Cardiac fibroblast (primary cell): Measurements from ENCODE around the gene SESTD1.

Experiments used
- DNase-seq, 2 donors: peaks; one replicate each; pipeline versions ENCODE4 v3.0.0 to v3.0.0-alpha.2; 2010; ENCODE audit warnings: low read depth in 2 of 2
- H3K4me3 ChIP-seq, 2 donors: replicated peaks in 1 of 2; 1 replicate in 1 of 2; 2 replicates in 1 of 2; pipeline ENCODE4 v1.5.1; 2011; ENCODE audit warnings: low read depth in 2 of 2, low read length in 2 of 2, mild to moderate bottlenecking in 2 of 2, moderate library complexity in 1 of 2
- TF ChIP-seq, protein P1 (sequence below): IDR thresholded peaks from one replicate; pipeline ENCODE4 v1.5.1; 2011; ENCODE audit warnings: low read depth, mild to moderate bottlenecking, low read length, inconsistent platforms

SESTD1 gene

DNA sequence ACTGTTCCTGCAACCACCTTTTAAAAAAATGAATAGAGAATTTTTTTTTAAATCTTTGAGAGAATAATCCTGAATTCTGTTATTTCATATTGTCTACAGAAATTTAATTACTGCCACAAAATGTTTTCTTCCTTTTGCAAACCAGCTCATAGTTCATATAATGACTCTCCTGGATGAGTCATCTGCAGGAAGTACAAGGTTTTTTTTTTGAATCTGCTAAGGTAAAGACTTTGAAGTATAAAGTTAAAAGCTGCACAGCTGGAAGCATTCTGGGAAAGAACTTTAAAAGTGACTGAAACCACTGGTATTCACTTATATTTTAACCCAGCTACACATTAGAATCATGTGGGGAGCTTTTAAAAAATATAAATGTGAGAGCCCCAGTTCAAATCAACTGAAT lies 25.4 kb downstream of the SESTD1 start:
- H3K4me3 ChIP-seq, result no peak overlapping the region
- TF ChIP-seq, protein P1, sequence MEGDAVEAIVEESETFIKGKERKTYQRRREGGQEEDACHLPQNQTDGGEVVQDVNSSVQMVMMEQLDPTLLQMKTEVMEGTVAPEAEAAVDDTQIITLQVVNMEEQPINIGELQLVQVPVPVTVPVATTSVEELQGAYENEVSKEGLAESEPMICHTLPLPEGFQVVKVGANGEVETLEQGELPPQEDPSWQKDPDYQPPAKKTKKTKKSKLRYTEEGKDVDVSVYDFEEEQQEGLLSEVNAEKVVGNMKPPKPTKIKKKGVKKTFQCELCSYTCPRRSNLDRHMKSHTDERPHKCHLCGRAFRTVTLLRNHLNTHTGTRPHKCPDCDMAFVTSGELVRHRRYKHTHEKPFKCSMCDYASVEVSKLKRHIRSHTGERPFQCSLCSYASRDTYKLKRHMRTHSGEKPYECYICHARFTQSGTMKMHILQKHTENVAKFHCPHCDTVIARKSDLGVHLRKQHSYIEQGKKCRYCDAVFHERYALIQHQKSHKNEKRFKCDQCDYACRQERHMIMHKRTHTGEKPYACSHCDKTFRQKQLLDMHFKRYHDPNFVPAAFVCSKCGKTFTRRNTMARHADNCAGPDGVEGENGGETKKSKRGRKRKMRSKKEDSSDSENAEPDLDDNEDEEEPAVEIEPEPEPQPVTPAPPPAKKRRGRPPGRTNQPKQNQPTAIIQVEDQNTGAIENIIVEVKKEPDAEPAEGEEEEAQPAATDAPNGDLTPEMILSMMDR, result no peak
- DNase-seq, result peak in 1 of 2 donors; percentile 49

DNA sequence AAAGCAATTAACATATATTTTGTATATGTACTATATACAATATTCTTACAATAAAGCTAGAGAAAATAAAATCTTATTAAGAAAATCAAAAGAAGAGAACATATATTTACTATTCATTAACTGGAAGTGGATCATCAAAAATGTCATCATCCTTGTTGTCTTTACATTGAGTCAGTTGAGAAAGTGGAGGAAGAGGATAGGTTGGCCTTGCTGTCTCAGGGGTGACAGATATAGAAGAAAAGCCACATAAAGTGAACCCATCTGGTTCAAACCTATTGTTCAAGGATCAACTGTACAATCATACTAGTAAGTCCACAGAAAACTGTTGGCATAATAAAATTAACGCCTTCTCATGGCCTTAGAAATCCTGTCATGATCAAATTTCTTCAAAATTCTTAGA lies 26.6 kb downstream of the SESTD1 start:
- TF ChIP-seq, protein P1, result no peak

DNA sequence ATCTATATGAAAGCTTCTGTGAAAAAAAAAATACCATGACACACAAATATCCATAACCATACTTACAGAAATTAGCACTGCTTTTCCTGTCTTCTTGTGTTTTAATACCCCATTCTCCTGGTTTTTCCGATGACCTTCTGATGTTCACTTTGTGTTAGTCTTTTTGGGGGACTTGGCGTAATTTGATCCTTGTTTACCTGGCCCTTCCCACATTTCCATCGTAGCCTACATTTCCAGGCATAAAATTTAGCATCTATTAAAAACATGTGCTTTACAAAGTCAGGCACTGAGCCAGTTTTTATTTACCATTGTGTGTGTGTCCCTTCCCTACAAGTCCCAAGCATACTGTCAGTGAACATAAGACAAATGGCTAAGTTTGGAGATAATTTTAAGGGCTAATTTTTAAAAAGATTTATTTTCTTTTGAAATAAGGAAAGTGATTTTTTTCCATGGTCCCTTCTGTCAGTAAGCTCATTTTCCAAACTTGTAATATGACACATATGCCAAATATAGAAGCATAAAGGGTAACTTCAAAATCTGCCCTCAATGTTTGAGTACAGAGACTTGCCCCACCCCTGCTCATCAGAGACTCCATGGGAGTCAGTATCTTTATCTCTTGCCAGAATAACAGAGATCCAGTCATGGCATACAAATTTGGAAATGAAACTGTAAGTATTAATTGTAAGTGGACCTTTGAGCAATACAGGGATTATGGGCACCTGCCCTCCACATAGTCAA lies 27.3 kb downstream of the SESTD1 start:
- DNase-seq, result no peak
- TF ChIP-seq, protein P1, result no peak
- no peak overlapping the region for H3K4me3 ChIP-seq

More for the DNA sequence above, 26.6 kb downstream of the SESTD1 start:
- DNase-seq, result no peak
- H3K4me3 ChIP-seq, result no peak overlapping the region

DNA sequence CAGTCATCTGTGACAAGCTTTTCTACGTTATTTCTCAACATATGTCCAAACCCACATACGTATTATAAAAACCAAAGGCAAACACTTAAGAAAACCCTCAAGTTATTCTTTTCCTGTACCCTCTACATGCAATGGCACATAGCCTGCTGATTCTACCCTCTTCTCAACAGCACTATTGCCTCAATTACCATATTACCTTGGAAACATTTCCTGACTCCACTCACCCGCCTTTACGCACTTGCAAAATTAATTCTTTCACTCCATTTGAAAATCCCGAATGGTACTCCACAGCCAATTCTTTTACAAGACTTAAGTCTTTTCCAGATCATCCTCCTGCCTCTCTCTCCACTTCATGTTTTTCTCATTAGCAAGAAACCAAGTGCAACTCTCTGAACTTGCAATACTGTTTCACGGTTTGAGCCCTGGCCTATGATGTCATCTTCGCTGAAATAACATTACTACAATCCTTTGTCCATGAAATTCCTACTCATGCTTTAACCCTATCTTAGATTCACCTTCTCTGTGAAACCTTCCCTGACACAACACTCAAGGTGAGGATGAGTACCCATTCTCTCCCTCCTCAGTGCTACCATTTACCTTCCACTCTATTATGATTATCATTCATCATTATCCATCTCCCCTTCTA lies 29.0 kb downstream of the SESTD1 start:
- H3K4me3 ChIP-seq, result no peak overlapping the region
- DNase-seq, result peak in 1 of 2 donors; percentile 59
- TF ChIP-seq, protein P1, result no peak

DNA sequence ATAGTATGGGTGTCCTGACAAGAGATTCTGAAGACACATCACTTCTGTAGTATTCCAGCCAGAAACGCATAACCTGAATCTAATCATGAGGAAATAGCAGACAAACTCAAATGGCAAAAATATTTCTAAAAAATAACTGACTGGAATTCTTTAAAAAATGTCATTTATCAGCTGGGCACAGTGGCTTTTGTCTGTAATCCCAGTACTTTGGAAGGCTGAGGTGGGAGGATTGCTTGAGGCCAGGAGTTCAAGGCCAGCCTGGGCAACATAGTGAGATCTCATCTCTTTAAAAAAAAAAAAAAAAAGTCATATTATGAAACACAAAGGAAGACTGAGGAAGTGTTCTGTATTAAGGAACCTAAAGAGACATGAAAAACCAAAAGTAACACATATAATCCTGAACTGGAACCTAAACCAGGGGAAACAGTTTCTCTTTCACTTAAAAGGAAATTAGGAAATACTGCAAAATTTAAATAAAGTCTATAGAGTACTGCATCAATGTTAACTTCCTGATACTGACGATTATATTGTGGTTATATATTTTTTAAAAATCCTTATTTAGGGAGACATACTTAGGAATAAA lies 29.9 kb downstream of the SESTD1 start:
- no peak overlapping the region for H3K4me3 ChIP-seq
- TF ChIP-seq, protein P1, result no peak
- no peak for DNase-seq

DNA sequence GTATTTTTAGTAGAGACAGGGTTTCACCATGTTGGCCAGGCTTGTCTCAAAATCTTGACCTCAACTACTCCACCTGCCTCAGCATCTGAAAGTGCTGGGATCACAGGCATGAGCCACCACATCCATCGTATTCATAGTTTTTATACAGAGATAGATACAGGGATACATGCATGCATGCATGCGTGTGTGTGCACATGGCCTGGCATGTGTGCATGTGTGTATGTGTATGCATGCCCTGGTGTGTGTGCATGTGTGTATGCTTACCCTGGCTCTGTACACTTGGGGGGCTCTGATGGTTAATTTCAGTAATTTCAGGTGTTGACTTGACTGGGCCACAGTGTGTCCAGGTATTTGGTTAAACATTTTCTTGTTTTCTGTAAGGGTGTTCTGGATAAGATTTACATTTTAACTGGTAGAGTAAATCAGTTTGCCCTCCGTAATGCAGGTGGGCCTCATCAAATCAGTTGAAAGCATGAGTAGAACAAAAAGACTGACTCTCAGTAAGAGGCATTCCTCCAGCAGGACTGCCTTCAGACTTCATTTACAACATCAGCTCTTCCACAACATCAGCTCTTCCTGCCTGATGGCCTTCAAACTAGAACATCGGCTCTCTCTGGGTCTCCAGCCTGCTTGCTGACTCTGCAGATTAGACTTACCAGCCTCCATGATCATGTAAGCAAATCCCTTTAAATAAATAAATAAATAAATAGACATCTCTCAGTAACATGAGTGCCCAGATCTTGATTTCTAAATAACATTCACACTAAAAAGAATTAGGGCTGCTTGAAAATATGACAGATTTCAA lies 30.8 kb downstream of the SESTD1 start:
- TF ChIP-seq, protein P1, result no peak
- H3K4me3 ChIP-seq, result no peak overlapping the region
- no peak for DNase-seq
